K562 (cell line): Measurements from ENCODE around the gene SNX33.

Experiments
- CTCF ChIP-seq, 3 experiments: IDR thresholded peaks in 2 of 3; conservative IDR thresholded peaks in 1 of 3; 2 replicates each; pipeline ENCODE4 v1.5.1; 2011 to 2012; ENCODE audit warnings: low read length in 3 of 3, mild to moderate bottlenecking in 3 of 3, control low read depth in 2 of 3, improper control_type of control experiment in 1 of 3, inconsistent platforms in 1 of 3, low read depth in 1 of 3, mixed read lengths in 1 of 3, moderate library complexity in 1 of 3; ENCODE audit not compliant: insufficient read depth in 2 of 3
- ESRRA ChIP-seq: fragments of 450-650 bp; IDR thresholded peaks from 2 replicates; pipeline ENCODE4 v1.6.1; 2014; ENCODE audit warnings: low read depth, mild to moderate bottlenecking, moderate library complexity, borderline replicate concordance
- KDM4B ChIP-seq, 2 experiments: fragments of 450-650 bp in 1 of 2; sonication (generic) in 1 of 2; IDR thresholded peaks; 2 replicates each; pipeline ENCODE4 v1.6.1; 2016 to 2017; ENCODE audit warnings: borderline replicate concordance in 2 of 2, antibody characterized with exemption in 1 of 2, low read depth in 1 of 2, mild to moderate bottlenecking in 1 of 2
- NFATC3 ChIP-seq: fragments of 450-650 bp; IDR thresholded peaks from 2 replicates; pipeline ENCODE4 v1.6.1; 2017; ENCODE audit warnings: mild to moderate bottlenecking
- POLR2AphosphoS2 ChIP-seq: IDR thresholded peaks from 2 replicates; pipeline ENCODE4 v1.6.1; 2012; ENCODE audit warnings: low read length, improper control_type of control experiment
- POLR2AphosphoS5 ChIP-seq: IDR thresholded peaks from 2 replicates; pipeline ENCODE4 v1.6.1; 2011; ENCODE audit warnings: mild to moderate bottlenecking, low read depth, low read length, moderate library complexity; ENCODE audit not compliant: control insufficient read depth, insufficient read depth
- RFX5 ChIP-seq: IDR thresholded peaks from 2 replicates; pipeline ENCODE4 v1.6.1; 2011; ENCODE audit warnings: low read depth, mild to moderate bottlenecking, improper control_type of control experiment, low read length
- SIN3B ChIP-seq: fragments of 450-650 bp; IDR thresholded peaks from 2 replicates; pipeline ENCODE4 v1.6.1; 2017; ENCODE audit warnings: low read depth, mild to moderate bottlenecking, moderate library complexity
- TAF1 ChIP-seq: IDR thresholded peaks from 2 replicates; pipeline ENCODE4 v1.6.1; 2011; ENCODE audit warnings: mild to moderate bottlenecking, low read length, moderate library complexity; ENCODE audit not compliant: insufficient read depth, control insufficient read depth, severe bottlenecking; ENCODE audit errors: extremely low read depth
- ZNF592 ChIP-seq: fragments of 450-650 bp; IDR thresholded peaks from 2 replicates; pipeline ENCODE4 v1.6.1; 2017; ENCODE audit warnings: antibody characterized with exemption, mild to moderate bottlenecking

DNA sequence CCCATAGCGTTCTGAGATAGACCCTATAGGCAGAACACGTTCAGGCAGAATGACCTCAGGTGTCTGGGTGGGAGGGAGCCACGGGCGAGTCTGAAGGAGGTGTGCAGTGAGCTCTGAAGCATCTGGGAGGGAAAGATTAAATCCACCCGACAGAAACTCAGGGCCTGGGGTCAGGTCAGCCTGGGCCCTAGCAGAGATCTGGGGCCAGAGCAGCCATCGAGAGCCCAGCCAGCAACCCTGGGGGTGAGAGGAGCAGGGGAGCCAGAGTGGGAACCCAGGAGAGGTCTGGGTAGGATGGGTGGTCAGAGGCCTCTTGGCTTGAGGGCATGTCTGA, 22.1 kb downstream of the SNX33 start:
- no peak for TF ChIP-seq SIN3B
- TF ChIP-seq POLR2AphosphoS5 = no peak
- no peak for TF ChIP-seq ZNF592
- no peak for TF ChIP-seq NFATC3
- no peak for TF ChIP-seq RFX5
- no peak for TF ChIP-seq ESRRA
- no peak for TF ChIP-seq CTCF (IDR thresholded peaks at IDR 0.05 in 2 of 3, conservative IDR thresholded peaks at IDR 0.05 in 1 of 3; ENCODE audit: insufficient read depth in 2 of 3, low read depth in 1 of 3, low read length in 3 of 3)
- TF ChIP-seq KDM4B (IDR thresholded peaks at IDR 0.05; ENCODE audit: borderline replicate concordance in 2 of 2, low read depth in 1 of 2) = no peak
- TF ChIP-seq TAF1 = no peak
- no peak for TF ChIP-seq POLR2AphosphoS2
